Endometrial microvascular endothelial cells (primary cell): ENCODE data around the gene COPS9. TPM values are rescaled to one million over a fixed set of nuclear protein-coding genes. Genes with fewer than 3 reads are reported as not detected.

Experiments
- in situ Hi-C: cut with HindIII; loops from 2 replicates; pipeline ENCODE4 v1.10.0; 2017; ENCODE audit warnings: low sequenced_read_pairs, low pct_unique_long_range_greater_than_20kb; ENCODE audit errors: inconsistent ontology term
- total RNA-seq: library from RNA; depleted of rRNA; stranded (reverse); fragments of >200 nt; gene quantifications from one replicate; pipeline ENCODE4 v1.2.3, GENCODE V29; 2015; ENCODE audit errors: inconsistent ontology term

Gene COPS9
- total RNA-seq, 1 donor from 2014 or later, result 140 TPM

- in situ Hi-C loops, result no loop called here
Measured at GRCh38 chr2:240167588-240167880, 31.4 kb upstream of the COPS9 start.

GRCh38 chr2:240166761-240167587, 30.9 kb upstream of the COPS9 start:
- in situ Hi-C loops, result no loop called here

- in situ Hi-C loops, result no loop called here
Measured at GRCh38 chr2:240166191-240166590, 30.1 kb upstream of the COPS9 start.

- in situ Hi-C loops, result no loop called here
Measured at GRCh38 chr2:240165661-240166060, 29.6 kb upstream of the COPS9 start.

- in situ Hi-C loops, result no loop called here
Measured at GRCh38 chr2:240165034-240165433, 28.9 kb upstream of the COPS9 start.

GRCh38 chr2:240164586-240164985, 28.5 kb upstream of the COPS9 start:
- in situ Hi-C loops, result no loop called here

GRCh38 chr2:240163844-240164574, 27.9 kb upstream of the COPS9 start:
- in situ Hi-C loops, result no loop called here

- in situ Hi-C loops, result no loop called here
Measured at GRCh38 chr2:240162939-240163714, 27.0 kb upstream of the COPS9 start.

GRCh38 chr2:240162531-240162930, 26.4 kb upstream of the COPS9 start:
- in situ Hi-C loops, result no loop called here

- in situ Hi-C loops, result no loop called here
Measured at GRCh38 chr2:240162032-240162431, 25.9 kb upstream of the COPS9 start.

GRCh38 chr2:240161087-240161750, 25.1 kb upstream of the COPS9 start:
- in situ Hi-C loops, result no loop called here

GRCh38 chr2:240160291-240161086, 24.4 kb upstream of the COPS9 start:
- in situ Hi-C loops, result no loop called here

- in situ Hi-C loops, result no loop called here
Measured at GRCh38 chr2:240159251-240159839, 23.2 kb upstream of the COPS9 start.

- in situ Hi-C loops, result no loop called here
Measured at GRCh38 chr2:240157147-240157470, 21.0 kb upstream of the COPS9 start.

GRCh38 chr2:240156435-240157146, 20.5 kb upstream of the COPS9 start:
- in situ Hi-C loops, result no loop called here

GRCh38 chr2:240155745-240156390, 19.8 kb upstream of the COPS9 start:
- in situ Hi-C loops, result no loop called here

- in situ Hi-C loops, result no loop called here
Measured at GRCh38 chr2:240155048-240155744, 19.1 kb upstream of the COPS9 start.
